Esophagus muscularis mucosa (tissue), 4 donors: ENCODE measurements around the gene FAM107B. TPM values are rescaled to one million over a fixed set of nuclear protein-coding genes. Genes with fewer than 3 reads are reported as not detected.
"Not testable (repeated sequence)": the region's sequence is repeated elsewhere in the genome, so short reads cannot be mapped to it uniquely, and the experiment has no call there.

Experiments
- DNase-seq: peaks from one replicate; pipeline ENCODE4 v3.0.0-alpha.2; 2017; ENCODE audit errors: extremely low spot score
- H3K27ac ChIP-seq, 4 donors: fragments of 200-600 bp; sonication (generic); replicated peaks in 1 of 4; 1 replicate in 3 of 4; 2 replicates in 1 of 4; pipeline ENCODE4 v1.5.1; 2016 to 2019; ENCODE audit warnings: mild to moderate bottlenecking in 1 of 4
- H3K27me3 ChIP-seq, 4 donors: fragments of 200-600 bp; sonication (generic); one replicate each; pipeline versions ENCODE4 v1.5.1 to v1.6.0; 2016 to 2019
- H3K36me3 ChIP-seq, 4 donors: fragments of 200-600 bp; sonication (generic); one replicate each; pipeline ENCODE4 v1.5.1; 2016 to 2019
- H3K4me1 ChIP-seq, 4 donors: fragments of 200-600 bp; sonication (generic); one replicate each; pipeline ENCODE4 v1.5.1; 2016 to 2019
- H3K4me3 ChIP-seq, 4 donors: fragments of 200-600 bp; sonication (generic); 1 replicate in 2 of 4; 2 replicates in 2 of 4; pipeline ENCODE4 v1.5.1; 2016 to 2019; ENCODE audit warnings: mild to moderate bottlenecking in 4 of 4, moderate library complexity in 1 of 4
- H3K9me3 ChIP-seq, 4 donors: fragments of 200-600 bp; sonication (generic); 1 replicate in 3 of 4; 2 replicates in 1 of 4; pipeline ENCODE4 v1.5.1; 2016 to 2019
- CTCF ChIP-seq, 3 experiments: fragments of 200-600 bp in 2 of 3; fragments of 450-650 bp in 1 of 3; sonication (generic) in 2 of 3; IDR thresholded peaks; one replicate each; pipeline ENCODE4 v1.5.1; 2017 to 2019; ENCODE audit warnings: antibody characterized with exemption in 3 of 3, mild to moderate bottlenecking in 2 of 3, moderate library complexity in 1 of 3
- EP300 ChIP-seq: sonication (generic); formaldehyde crosslinking; IDR thresholded peaks from one replicate; pipeline ENCODE4 v1.6.1; 2017; ENCODE audit warnings: antibody characterized with exemption
- POLR2A ChIP-seq: fragments of 450-650 bp; IDR thresholded peaks from one replicate; pipeline ENCODE4 v1.6.1; 2017; ENCODE audit warnings: antibody characterized with exemption, moderate library complexity, mild to moderate bottlenecking, low read depth
- POLR2AphosphoS5 ChIP-seq, 2 donors: sonication (generic); formaldehyde crosslinking; IDR thresholded peaks; one replicate each; pipeline ENCODE4 v1.6.1; 2017; ENCODE audit warnings: antibody characterized with exemption in 2 of 2
- WGBS: methylation state at CpG from one replicate; pipeline ENCODE4 v1.1.5; 2018; 5-methylcytosine and 5-hydroxymethylcytosine counted together
- intact Hi-C: fragments of 100-400 bp; cut with DNase I; formaldehyde crosslinking; loops from one replicate; pipeline ENCODE4 v1.15.1; 2023
- total RNA-seq, 4 donors: library from RNA; depleted of rRNA; stranded (reverse); fragments of >200 nt; gene quantifications; one replicate each; pipeline versions ENCODE4 v1.1.0 to v1.2.1, GENCODE V29; 2016

The FAM107B gene
- total RNA-seq, 4 donors from 2014 or later, result 7.5 to 14.1 (median 9.4) TPM

- WGBS, result 92% methylated on average over 11 of the region's 11 CpGs
- Histone ChIP-seq H3K4me3 (no peak overlapping the region), H3K4me1 (peaks cover 0 to 9% (median 0%) of the 10 kb centered on the region in 4 donors), H3K9me3 (no peaks in the 10 kb centered on the region), H3K27ac (no peak overlapping the region), H3K27me3 (no peaks in the 10 kb centered on the region), H3K36me3 (peaks cover 0 to 7% (median under 1%) of the 10 kb centered on the region in 4 donors)
- intact Hi-C loops, result no loop called here
- no peak for DNase-seq
- TF ChIP-seq POLR2A (no peak), POLR2AphosphoS5 (IDR thresholded peaks at IDR 0.05) (no peak), EP300 (no peak), CTCF (IDR thresholded peaks at IDR 0.05) (no peak)
Measured at GRCh38 chr10:14595526-14596182, 179.0 kb downstream of the FAM107B start.

DNA sequence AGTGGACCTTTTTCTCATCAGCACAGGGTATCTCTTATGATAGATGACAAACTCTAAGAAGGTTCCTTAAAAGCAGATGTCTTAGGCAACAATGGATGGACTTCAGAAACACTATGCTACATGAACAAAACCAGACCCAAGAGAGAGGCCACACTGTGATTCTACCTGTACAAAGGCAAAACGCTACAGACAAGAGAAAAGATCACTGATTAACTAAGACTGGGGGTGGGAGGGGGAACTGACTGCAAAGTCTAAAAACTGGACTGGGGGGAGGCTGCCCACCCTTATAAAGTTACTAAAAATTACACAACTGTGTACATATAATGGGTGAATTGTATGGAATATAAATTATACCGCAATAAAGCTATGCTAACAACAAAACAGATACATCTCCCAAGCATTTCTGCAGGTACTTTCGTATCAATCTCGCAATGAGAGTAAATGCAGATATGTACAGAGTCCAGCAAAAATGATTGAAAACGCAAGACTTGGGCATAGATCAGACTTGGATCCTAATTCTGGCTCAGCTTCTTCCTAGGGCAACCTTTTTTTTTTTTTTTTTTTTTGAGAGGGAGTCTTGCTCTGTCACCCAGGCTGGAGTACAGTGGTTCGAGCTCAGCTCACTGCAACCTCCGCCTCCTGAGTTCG is 179.7 kb downstream of the FAM107B start:
- H3K4me1 ChIP-seq, result peaks cover 0 to 9% (median 0%) of the 10 kb centered on the region in 4 donors
- no peaks in the 10 kb centered on the region for H3K9me3 ChIP-seq
- H3K4me3 ChIP-seq, result no peak overlapping the region
- H3K36me3 ChIP-seq, result peaks cover 0 to 5% (median 0%) of the 10 kb centered on the region in 4 donors
- intact Hi-C loops, result no loop called here
- 96% methylated on average over 8 of the region's 8 CpGs for WGBS
- no peak for DNase-seq
- no peak overlapping the region for H3K27ac ChIP-seq
- H3K27me3 ChIP-seq, result no peaks in the 10 kb centered on the region
- TF ChIP-seq POLR2AphosphoS5 (IDR thresholded peaks at IDR 0.05), result no peak
- TF ChIP-seq EP300, result no peak
- no peak for TF ChIP-seq CTCF (IDR thresholded peaks at IDR 0.05)
- no peak for TF ChIP-seq POLR2A

- no peaks in the 10 kb centered on the region for H3K9me3 ChIP-seq
- H3K27me3 ChIP-seq, result no peaks in the 10 kb centered on the region
- intact Hi-C loops, result no loop called here
- 82% methylated on average over 3 of the region's 3 CpGs for WGBS
- DNase-seq, result no peak
- no peak overlapping the region for H3K4me3 ChIP-seq
- TF ChIP-seq POLR2A, result no peak
- H3K36me3 ChIP-seq, result peaks cover 0 to 2% (median 0%) of the 10 kb centered on the region in 4 donors
- H3K27ac ChIP-seq, result no peak overlapping the region
- peaks cover 0 to 4% (median under 1%) of the 10 kb centered on the region in 4 donors for H3K4me1 ChIP-seq
Measured at GRCh38 chr10:14593806-14594205, 180.9 kb downstream of the FAM107B start.

GRCh38 chr10:14592566-14592965 is 182.1 kb downstream of the FAM107B start:
- Histone ChIP-seq H3K9me3 (no peaks in the 10 kb centered on the region), H3K27ac (no peak overlapping the region), H3K36me3 (no peaks in the 10 kb centered on the region), H3K27me3 (no peaks in the 10 kb centered on the region), H3K4me1 (peaks cover 0 to 13% (median 10%) of the 10 kb centered on the region in 4 donors), H3K4me3 (no peak overlapping the region)
- TF ChIP-seq POLR2AphosphoS5 (IDR thresholded peaks at IDR 0.05), result no peak
- no peak for TF ChIP-seq EP300
- TF ChIP-seq POLR2A, result no peak
- no peak for TF ChIP-seq CTCF (IDR thresholded peaks at IDR 0.05)
- intact Hi-C loops, result no loop called here
- DNase-seq, result no peak
- WGBS, result 96% methylated on average over 6 of the region's 6 CpGs

- Histone ChIP-seq H3K36me3 (no peaks in the 10 kb centered on the region), H3K27ac (no peak overlapping the region), H3K4me1 (peaks cover 0 to 17% (median 12%) of the 10 kb centered on the region in 4 donors), H3K4me3 (no peak overlapping the region), H3K9me3 (no peaks in the 10 kb centered on the region), H3K27me3 (no peaks in the 10 kb centered on the region)
- TF ChIP-seq POLR2AphosphoS5 (IDR thresholded peaks at IDR 0.05) (no peak), POLR2A (no peak), EP300 (no peak), CTCF (IDR thresholded peaks at IDR 0.05) (no peak)
- WGBS, result 91% methylated on average over 5 of the region's 5 CpGs
- no peak for DNase-seq
- intact Hi-C loops, result no loop called here
Measured at GRCh38 chr10:14592026-14592425, 182.7 kb downstream of the FAM107B start.

DNA sequence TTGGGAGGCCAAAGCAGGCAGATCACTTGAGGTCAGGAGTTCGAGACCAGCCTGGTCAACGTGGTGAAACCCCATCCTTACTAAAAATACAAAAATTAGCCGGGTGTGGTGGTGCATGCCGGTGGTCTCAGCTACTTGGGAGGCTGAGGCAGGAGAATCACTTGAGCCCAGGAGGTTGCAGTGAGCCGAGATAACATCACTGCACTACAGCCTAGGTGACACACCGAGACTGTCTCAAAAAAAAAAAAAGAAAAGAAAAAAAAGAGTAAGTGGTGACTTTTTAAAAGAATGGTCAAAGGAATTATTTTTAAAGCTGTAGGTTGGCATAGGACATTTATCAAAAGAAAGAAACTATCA is 185.8 kb downstream of the FAM107B start:
- H3K4me3 ChIP-seq, H3K27me3 ChIP-seq, intact Hi-C loops, H3K36me3 ChIP-seq, DNase-seq, H3K9me3 ChIP-seq, H3K27ac ChIP-seq: not testable (repeated sequence)
- WGBS, result 89% methylated on average over 6 of the region's 6 CpGs
- H3K4me1 ChIP-seq, result peaks cover 0 to 17% (median 12%) of the 10 kb centered on the region in 4 donors
